Vagina (tissue), 2 donors: ENCODE data around the gene UQCC3. TPM values are rescaled to one million over a fixed set of nuclear protein-coding genes. Genes with fewer than 3 reads are reported as not detected.

ENCODE experiments used
- DNase-seq, 2 donors: peaks; one replicate each; pipeline ENCODE4 v3.0.0-alpha.2; 2017; ENCODE audit errors: extremely low spot score in 2 of 2
- H3K27ac ChIP-seq: fragments of 200-600 bp; sonication (generic); one replicate; pipeline ENCODE4 v1.5.1; 2019
- H3K27me3 ChIP-seq: fragments of 200-600 bp; sonication (generic); one replicate; pipeline ENCODE4 v1.5.1; 2019
- H3K36me3 ChIP-seq, 2 donors: fragments of 200-600 bp; sonication (generic); one replicate each; pipeline ENCODE4 v1.5.1; 2017 to 2019
- H3K4me1 ChIP-seq: fragments of 200-600 bp; sonication (generic); one replicate; pipeline ENCODE4 v1.5.1; 2019
- H3K4me3 ChIP-seq, 2 donors: fragments of 200-600 bp; sonication (generic); 1 replicate in 1 of 2; 2 replicates in 1 of 2; pipeline ENCODE4 v1.5.1; 2016 to 2019
- H3K9me3 ChIP-seq: fragments of 200-600 bp; sonication (generic); one replicate; pipeline ENCODE4 v1.5.1; 2019
- POLR2A ChIP-seq, 2 donors: fragments of 450-650 bp; IDR thresholded peaks; one replicate each; pipeline ENCODE4 v1.6.1; 2017; ENCODE audit warnings: antibody characterized with exemption in 2 of 2, mild to moderate bottlenecking in 2 of 2, moderate library complexity in 2 of 2
- POLR2AphosphoS5 ChIP-seq, 2 donors: sonication (generic); formaldehyde crosslinking; IDR thresholded peaks; one replicate each; pipeline ENCODE4 v1.9.0; 2017; ENCODE audit warnings: antibody characterized with exemption in 2 of 2, mild to moderate bottlenecking in 2 of 2, low read depth in 1 of 2; ENCODE audit not compliant: insufficient read depth in 1 of 2
- intact Hi-C: fragments of 100-400 bp; cut with DNase I; formaldehyde crosslinking; loops from one replicate; pipeline ENCODE4 v1.15.1; 2023
- total RNA-seq: library from RNA; depleted of rRNA; stranded (reverse); fragments of >200 nt; gene quantifications from one replicate; pipeline ENCODE4 v1.2.3, GENCODE V29; 2016
- TF ChIP-seq, protein P1 (sequence below), 3 experiments: fragments of 450-650 bp in 2 of 3; fragments of 200-600 bp in 1 of 3; sonication (generic) in 1 of 3; IDR thresholded peaks; one replicate each; pipeline ENCODE4 v1.5.1; 2017 to 2019; ENCODE audit warnings: antibody characterized with exemption in 3 of 3, mild to moderate bottlenecking in 2 of 3, moderate library complexity in 2 of 3

UQCC3 gene
- total RNA-seq, 1 donor from 2014 or later, result 6.9 TPM

DNA sequence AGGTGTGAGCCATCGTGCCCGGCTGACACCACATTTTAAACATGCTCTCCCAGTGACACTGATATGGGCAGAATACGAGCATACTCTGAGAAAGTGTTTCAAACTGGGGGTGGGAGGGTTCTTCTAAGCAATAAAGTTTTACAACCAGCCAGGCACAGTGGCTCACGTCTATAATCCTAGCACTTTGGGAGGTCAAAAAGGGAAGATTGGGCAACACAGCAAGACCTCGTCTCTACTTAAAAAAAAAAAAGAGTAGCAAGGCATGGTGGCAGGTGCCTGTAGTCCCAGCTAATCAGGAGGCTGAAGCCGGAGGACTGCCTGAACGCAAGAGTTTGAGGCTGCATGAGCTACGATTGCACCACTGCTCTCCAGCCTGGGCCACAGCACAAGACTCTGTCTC lies 27.3 kb upstream of the UQCC3 start:
- TF ChIP-seq, protein P1, sequence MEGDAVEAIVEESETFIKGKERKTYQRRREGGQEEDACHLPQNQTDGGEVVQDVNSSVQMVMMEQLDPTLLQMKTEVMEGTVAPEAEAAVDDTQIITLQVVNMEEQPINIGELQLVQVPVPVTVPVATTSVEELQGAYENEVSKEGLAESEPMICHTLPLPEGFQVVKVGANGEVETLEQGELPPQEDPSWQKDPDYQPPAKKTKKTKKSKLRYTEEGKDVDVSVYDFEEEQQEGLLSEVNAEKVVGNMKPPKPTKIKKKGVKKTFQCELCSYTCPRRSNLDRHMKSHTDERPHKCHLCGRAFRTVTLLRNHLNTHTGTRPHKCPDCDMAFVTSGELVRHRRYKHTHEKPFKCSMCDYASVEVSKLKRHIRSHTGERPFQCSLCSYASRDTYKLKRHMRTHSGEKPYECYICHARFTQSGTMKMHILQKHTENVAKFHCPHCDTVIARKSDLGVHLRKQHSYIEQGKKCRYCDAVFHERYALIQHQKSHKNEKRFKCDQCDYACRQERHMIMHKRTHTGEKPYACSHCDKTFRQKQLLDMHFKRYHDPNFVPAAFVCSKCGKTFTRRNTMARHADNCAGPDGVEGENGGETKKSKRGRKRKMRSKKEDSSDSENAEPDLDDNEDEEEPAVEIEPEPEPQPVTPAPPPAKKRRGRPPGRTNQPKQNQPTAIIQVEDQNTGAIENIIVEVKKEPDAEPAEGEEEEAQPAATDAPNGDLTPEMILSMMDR (IDR thresholded peaks at IDR 0.05), result no peak
- TF ChIP-seq POLR2AphosphoS5 (IDR thresholded peaks at IDR 0.05; ENCODE audit: insufficient read depth in 1 of 2, low read depth in 1 of 2), result no peak
- no peak for TF ChIP-seq POLR2A (IDR thresholded peaks at IDR 0.05)
- H3K27ac ChIP-seq, result no peak overlapping the region
- peaks cover 0 to 33% of the 10 kb centered on the region in 2 donors for H3K36me3 ChIP-seq
- intact Hi-C loops, result no loop called here
- no peak overlapping the region for H3K4me3 ChIP-seq
- H3K9me3 ChIP-seq, result no peaks in the 10 kb centered on the region
- H3K27me3 ChIP-seq, result no peaks in the 10 kb centered on the region
- H3K4me1 ChIP-seq, result peaks cover 32% of the 10 kb centered on the region
- no peak for DNase-seq

DNA sequence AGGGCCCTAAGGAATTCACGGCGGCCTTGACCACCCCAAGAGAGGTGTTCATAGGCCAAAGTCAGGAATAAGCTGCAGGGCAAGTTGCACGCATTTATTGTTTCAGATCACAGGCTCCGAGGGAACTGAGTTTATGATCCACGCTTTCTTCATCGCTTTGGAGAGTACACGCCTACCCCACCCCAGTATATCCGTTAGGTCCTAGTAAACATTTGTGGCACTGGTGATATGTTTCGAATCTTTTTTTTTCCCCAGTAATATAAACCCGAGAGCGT lies 25.9 kb upstream of the UQCC3 start:
- intact Hi-C loops, result no loop called here
- peaks cover 0 to 34% of the 10 kb centered on the region in 2 donors for H3K36me3 ChIP-seq
- peaks cover 32% of the 10 kb centered on the region for H3K4me1 ChIP-seq

DNA sequence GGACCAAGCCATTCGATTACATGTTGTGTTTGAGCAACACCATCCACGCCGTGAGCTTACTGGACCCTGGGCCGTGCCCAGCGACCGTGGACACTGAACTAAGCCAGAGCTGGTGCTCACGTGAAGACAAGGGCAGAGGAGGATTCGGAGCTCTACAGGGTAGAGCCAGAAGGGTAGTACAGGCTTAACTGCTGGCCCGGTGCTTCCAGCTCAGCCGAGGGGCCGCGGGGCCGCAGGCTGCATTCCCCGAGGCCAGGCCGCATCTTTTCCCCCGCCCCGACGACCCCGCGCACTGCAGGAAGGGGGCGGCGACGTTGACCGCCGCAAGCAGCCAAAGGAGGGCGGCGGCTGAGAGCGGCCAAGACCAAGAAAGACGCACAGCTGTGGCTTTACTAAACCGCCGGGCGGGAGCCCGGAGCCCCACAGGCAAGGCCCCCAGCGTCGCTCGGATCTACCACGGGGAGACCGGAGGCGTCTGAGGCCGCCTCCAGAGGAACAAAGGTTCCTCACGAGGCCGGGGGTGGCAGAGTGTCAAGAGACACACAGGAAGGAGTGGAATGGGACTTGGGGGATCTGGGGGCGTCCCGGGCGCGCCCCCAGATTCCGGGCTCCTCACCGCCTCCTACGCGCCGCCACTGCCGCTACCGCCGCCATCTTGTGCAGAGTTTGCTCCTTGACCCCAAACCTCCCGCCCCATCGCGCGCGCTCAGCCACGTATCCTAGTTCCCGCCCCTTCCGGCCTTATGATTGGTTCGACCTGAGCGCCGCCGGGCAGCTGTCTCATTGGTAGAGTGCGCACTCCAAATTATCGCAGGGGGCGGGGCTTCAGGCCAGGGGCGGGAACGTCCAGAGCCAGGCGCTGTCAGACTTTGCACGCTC lies 25.3 kb upstream of the UQCC3 start, which contains the start of gene GANAB:
Gene GANAB (minus strand): TSS at position 668 of the 879 bp plus-strand sequence. CDS start 14 bp downstream, at position 654.
- TF ChIP-seq, protein P1 (IDR thresholded peaks at IDR 0.05), result no peak
- TF ChIP-seq POLR2A (IDR thresholded peaks at IDR 0.05), result peak in 1 of 2 donors; percentile 77
- peak; percentile 94 for TF ChIP-seq POLR2AphosphoS5 (IDR thresholded peaks at IDR 0.05; ENCODE audit: insufficient read depth in 1 of 2, low read depth in 1 of 2)
- Histone ChIP-seq H3K9me3 (no peaks in the 10 kb centered on the region), H3K4me1 (peaks cover 35% of the 10 kb centered on the region), H3K27ac (peak within 1 kb of the TSS; percentile 92), H3K27me3 (no peaks in the 10 kb centered on the region), H3K36me3 (peaks cover 0 to 34% of the 10 kb centered on the region in 2 donors), H3K4me3 (peak within 1 kb of the TSS; percentile 64 to 100)
- intact Hi-C loops, result no loop called here
- DNase-seq, result peak in 1 of 2 donors; percentile 97

More for the DNA sequence above, 25.9 kb upstream of the UQCC3 start:
- no peak for DNase-seq
- TF ChIP-seq, protein P1 (IDR thresholded peaks at IDR 0.05), result no peak
- no peak for TF ChIP-seq POLR2A (IDR thresholded peaks at IDR 0.05)
- no peak for TF ChIP-seq POLR2AphosphoS5 (IDR thresholded peaks at IDR 0.05; ENCODE audit: insufficient read depth in 1 of 2, low read depth in 1 of 2)
- Histone ChIP-seq H3K4me3 (peak overlapping the region; percentile 64 to 100), H3K27me3 (no peaks in the 10 kb centered on the region), H3K27ac (peak overlapping the region; percentile 92), H3K9me3 (no peaks in the 10 kb centered on the region)

GRCh38 chr11:62646825-62647608 lies 24.5 kb upstream of the UQCC3 start:
- Histone ChIP-seq H3K9me3 (no peaks in the 10 kb centered on the region), H3K4me3 (peak overlapping the region in 1 of 2 donors; percentile 100), H3K27me3 (no peaks in the 10 kb centered on the region), H3K4me1 (peaks cover 35% of the 10 kb centered on the region), H3K27ac (peak overlapping the region; percentile 92), H3K36me3 (peaks cover 0 to 34% of the 10 kb centered on the region in 2 donors)
- TF ChIP-seq POLR2AphosphoS5 (IDR thresholded peaks at IDR 0.05; ENCODE audit: insufficient read depth in 1 of 2, low read depth in 1 of 2), result no peak
- TF ChIP-seq POLR2A (IDR thresholded peaks at IDR 0.05), result no peak
- TF ChIP-seq, protein P1 (IDR thresholded peaks at IDR 0.05), result no peak
- DNase-seq, result no peak
- intact Hi-C loops, result no loop called here
